Neuronal stem cell (in vitro differentiated cells): ENCODE measurements around the gene MACROH2A1.

ENCODE experiments used
- DNase-seq: peaks from one replicate; pipeline ENCODE4 v3.0.0-alpha.2; 2013; ENCODE audit warnings: low spot score
- H2AFZ ChIP-seq: one replicate; pipeline ENCODE4 v1.6.1; 2013; ENCODE audit warnings: mild to moderate bottlenecking, low read length, inconsistent platforms
- H2AK5ac ChIP-seq: 2 replicates; pipeline ENCODE4 v1.6.1; 2013; ENCODE audit warnings: low read depth, mild to moderate bottlenecking, inconsistent platforms, low read length, moderate library complexity, mixed read lengths
- H2BK120ac ChIP-seq: 2 replicates; pipeline ENCODE4 v1.6.1; 2013; ENCODE audit warnings: low read depth, mild to moderate bottlenecking, inconsistent platforms, low read length, moderate library complexity, mixed read lengths
- H2BK12ac ChIP-seq: one replicate; pipeline ENCODE4 v1.6.1; 2013; ENCODE audit warnings: low read length, inconsistent platforms
- H2BK15ac ChIP-seq: 2 replicates; pipeline ENCODE4 v1.6.1; 2013; ENCODE audit warnings: mild to moderate bottlenecking, low read length, inconsistent platforms, mixed read lengths
- H2BK5ac ChIP-seq: one replicate; pipeline ENCODE4 v1.6.1; 2013; ENCODE audit warnings: inconsistent platforms, mild to moderate bottlenecking, low read length, moderate library complexity
- H3K14ac ChIP-seq: one replicate; pipeline ENCODE4 v1.6.1; 2013; ENCODE audit warnings: low read length, inconsistent platforms
- H3K18ac ChIP-seq: 2 replicates; pipeline ENCODE4 v1.6.1; 2013; ENCODE audit warnings: low read length, inconsistent platforms
- H3K23ac ChIP-seq: 2 replicates; pipeline ENCODE4 v1.6.1; 2013; ENCODE audit warnings: low read depth, mild to moderate bottlenecking, mixed read lengths, low read length, inconsistent platforms; ENCODE audit not compliant: poor library complexity
- H3K27ac ChIP-seq: replicated peaks from 3 replicates; pipeline ENCODE4 v1.5.1; 2013; ENCODE audit warnings: low read length, inconsistent platforms
- H3K27me3 ChIP-seq, 3 experiments: 2 replicates each; pipeline ENCODE4 v1.6.1; 2013; ENCODE audit warnings: low read length in 3 of 3, mild to moderate bottlenecking in 2 of 3, inconsistent platforms in 1 of 3, low read depth in 1 of 3, mixed read lengths in 1 of 3, moderate library complexity in 1 of 3; ENCODE audit not compliant: control insufficient read depth in 3 of 3, insufficient read depth in 3 of 3
- H3K36me3 ChIP-seq, 2 donors: replicated peaks in 1 of 2; 2 replicates each; pipeline ENCODE4 v1.6.1; 2013; ENCODE audit warnings: low read length in 2 of 2; ENCODE audit not compliant: control insufficient read depth in 2 of 2, insufficient read depth in 2 of 2
- H3K4ac ChIP-seq: 2 replicates; pipeline ENCODE4 v1.6.1; 2013; ENCODE audit warnings: inconsistent platforms, mild to moderate bottlenecking, low read length, moderate library complexity
- H3K4me1 ChIP-seq, 2 donors: 1 replicate in 1 of 2; 2 replicates in 1 of 2; pipeline ENCODE4 v1.6.1; 2013; ENCODE audit warnings: low read length in 2 of 2, low read depth in 1 of 2; ENCODE audit not compliant: control insufficient read depth in 2 of 2, insufficient read depth in 1 of 2
- H3K4me2 ChIP-seq: one replicate; pipeline ENCODE4 v1.6.1; 2013; ENCODE audit warnings: mild to moderate bottlenecking, low read length, inconsistent platforms; ENCODE audit not compliant: insufficient read depth, poor library complexity, severe bottlenecking
- H3K4me3 ChIP-seq, 2 donors: 2 replicates each; pipeline ENCODE4 v1.5.1; 2013; ENCODE audit warnings: low read length in 2 of 2, mild to moderate bottlenecking in 2 of 2, inconsistent platforms in 1 of 2, moderate library complexity in 1 of 2
- H3K79me1 ChIP-seq: one replicate; pipeline ENCODE4 v1.6.1; 2013; ENCODE audit warnings: low read depth, mild to moderate bottlenecking, inconsistent platforms, low read length, moderate library complexity
- H3K9ac ChIP-seq: one replicate; pipeline ENCODE4 v1.6.1; 2013; ENCODE audit warnings: mild to moderate bottlenecking, low read depth, low read length, inconsistent platforms; ENCODE audit not compliant: poor library complexity
- H3K9me3 ChIP-seq, 2 donors: replicated peaks in 1 of 2; 2 replicates each; pipeline versions ENCODE3 to v1.6.1; 2013; ENCODE audit warnings: low read length in 2 of 2, mild to moderate bottlenecking in 2 of 2, inconsistent platforms in 1 of 2, low read depth in 1 of 2, mixed read lengths in 1 of 2, moderate library complexity in 1 of 2; ENCODE audit not compliant: control insufficient read depth in 2 of 2, insufficient read depth in 1 of 2
- H4K8ac ChIP-seq: one replicate; pipeline ENCODE4 v1.6.1; 2013; ENCODE audit warnings: low read depth, mild to moderate bottlenecking, inconsistent platforms, low read length, moderate library complexity
- H4K91ac ChIP-seq: one replicate; pipeline ENCODE4 v1.6.1; 2013; ENCODE audit warnings: low read length, low read depth, mild to moderate bottlenecking, inconsistent platforms; ENCODE audit not compliant: poor library complexity
- WGBS, 2 donors: extraction: QIAGEN DNeasy Blood & Tissue Kit; methylation state at CpG; one replicate each; pipeline ENCODE4 v1.1.7; 2013; ENCODE audit warnings: missing lambda C conversion rate in 2 of 2, mixed read lengths in 1 of 2; ENCODE audit not compliant: insufficient read length in 2 of 2, insufficient replicate concordance in 1 of 2; ENCODE audit errors: extremely low coverage in 2 of 2; 5-methylcytosine and 5-hydroxymethylcytosine counted together

MACROH2A1 gene

GRCh38 chr5:135441350-135441831 is 42.4 kb upstream of the MACROH2A1 start:
- Histone ChIP-seq H2AK5ac (no peak overlapping the region), H3K4me1 (peaks cover 0 to 19% of the 10 kb centered on the region in 2 donors), H3K79me1 (no peaks in the 10 kb centered on the region), H3K4ac (no peak overlapping the region), H3K23ac (no peak overlapping the region), H3K14ac (no peak overlapping the region), H2BK5ac (no peak overlapping the region), H3K4me2 (no peak overlapping the region), H3K4me3 (no peak overlapping the region), H2BK120ac (no peak overlapping the region), H4K91ac (no peak overlapping the region), H3K9ac (no peak overlapping the region), H2BK12ac (no peak overlapping the region), H3K27me3 (peaks cover 0 to 10% (median 0%) of the 10 kb centered on the region in 3 experiments), H2AFZ (no peak overlapping the region), H3K36me3 (peaks cover 0 to 2% of the 10 kb centered on the region in 2 donors), H3K27ac (no peak overlapping the region), H3K9me3 (no peaks in the 10 kb centered on the region), H2BK15ac (no peak overlapping the region), H3K18ac (no peak overlapping the region), H4K8ac (no peak overlapping the region)
- WGBS, 2 donors: no CpG with 5 or more reads among the region's 11 CpGs
- DNase-seq: no peak

GRCh38 chr5:135440916-135441315 is 41.9 kb upstream of the MACROH2A1 start:
- no peak overlapping the region for H2BK5ac ChIP-seq
- peaks cover 0 to 2% of the 10 kb centered on the region in 2 donors for H3K36me3 ChIP-seq
- no peak overlapping the region for H2AK5ac ChIP-seq
- H2AFZ ChIP-seq: peak overlapping the region; percentile 7
- H3K9ac ChIP-seq: no peak overlapping the region
- peaks cover 0 to 10% (median 0%) of the 10 kb centered on the region in 3 experiments for H3K27me3 ChIP-seq
- H4K8ac ChIP-seq: no peak overlapping the region
- H3K79me1 ChIP-seq: no peaks in the 10 kb centered on the region
- H3K4me1 ChIP-seq: peaks cover 0 to 19% of the 10 kb centered on the region in 2 donors
- no peak overlapping the region for H3K23ac ChIP-seq
- H3K4ac ChIP-seq: no peak overlapping the region
- H2BK120ac ChIP-seq: no peak overlapping the region
- H3K27ac ChIP-seq: no peak overlapping the region
- H3K14ac ChIP-seq: no peak overlapping the region
- no CpG with 5 or more reads among the region's 6 CpGs for WGBS, 2 donors
- H3K9me3 ChIP-seq: no peaks in the 10 kb centered on the region
- no peak overlapping the region for H3K4me3 ChIP-seq
- H3K4me2 ChIP-seq: no peak overlapping the region
- H2BK12ac ChIP-seq: no peak overlapping the region
- H4K91ac ChIP-seq: no peak overlapping the region
- no peak for DNase-seq
- H2BK15ac ChIP-seq: no peak overlapping the region
- H3K18ac ChIP-seq: no peak overlapping the region

GRCh38 chr5:135439231-135440205 is 40.5 kb upstream of the MACROH2A1 start:
- no peak for DNase-seq
- no peak overlapping the region for H3K4me2 ChIP-seq
- no peak overlapping the region for H2BK15ac ChIP-seq
- H3K9me3 ChIP-seq: no peaks in the 10 kb centered on the region
- H3K4ac ChIP-seq: no peak overlapping the region
- no peak overlapping the region for H3K14ac ChIP-seq
- H3K79me1 ChIP-seq: no peaks in the 10 kb centered on the region
- no peak overlapping the region for H4K8ac ChIP-seq
- no peak overlapping the region for H3K4me3 ChIP-seq
- WGBS, 2 donors: no CpG with 5 or more reads among the region's 11 CpGs
- H3K27me3 ChIP-seq: peaks cover 0 to 10% (median 0%) of the 10 kb centered on the region in 3 experiments
- no peak overlapping the region for H3K23ac ChIP-seq
- no peak overlapping the region for H4K91ac ChIP-seq
- no peak overlapping the region for H3K9ac ChIP-seq
- no peak overlapping the region for H2BK5ac ChIP-seq
- no peak overlapping the region for H3K27ac ChIP-seq
- H2BK12ac ChIP-seq: no peak overlapping the region
- H2AFZ ChIP-seq: no peak overlapping the region
- no peak overlapping the region for H2BK120ac ChIP-seq
- H2AK5ac ChIP-seq: no peak overlapping the region
- H3K4me1 ChIP-seq: peaks cover 0 to 19% of the 10 kb centered on the region in 2 donors
- peaks cover 0 to 2% of the 10 kb centered on the region in 2 donors for H3K36me3 ChIP-seq
- H3K18ac ChIP-seq: no peak overlapping the region

GRCh38 chr5:135438636-135439221 is 39.7 kb upstream of the MACROH2A1 start:
- Histone ChIP-seq H3K18ac (peak overlapping the region; percentile 45), H3K27me3 (peaks cover 0 to 10% (median 0%) of the 10 kb centered on the region in 3 experiments), H3K9ac (no peak overlapping the region), H3K4me2 (no peak overlapping the region), H2BK12ac (no peak overlapping the region), H3K27ac (no peak overlapping the region), H2BK15ac (no peak overlapping the region), H3K4me3 (no peak overlapping the region), H3K14ac (no peak overlapping the region), H4K91ac (no peak overlapping the region), H3K4ac (no peak overlapping the region), H2BK120ac (no peak overlapping the region), H3K79me1 (no peaks in the 10 kb centered on the region), H3K23ac (no peak overlapping the region), H4K8ac (no peak overlapping the region), H3K9me3 (no peaks in the 10 kb centered on the region), H2AFZ (no peak overlapping the region), H3K4me1 (peaks cover 0 to 15% of the 10 kb centered on the region in 2 donors), H3K36me3 (peaks cover 0 to 2% of the 10 kb centered on the region in 2 donors), H2AK5ac (peak overlapping the region; percentile 47), H2BK5ac (no peak overlapping the region)
- DNase-seq: no peak
- WGBS, 2 donors: no CpG with 5 or more reads among the region's 10 CpGs
